IMR-90 (cell line): ENCODE data around the gene AUH.

Experiments used
- BHLHE40 ChIP-seq: fragments of 150-350 bp; IDR thresholded peaks from 2 replicates; pipeline ENCODE4 v1.6.1; 2016; ENCODE audit warnings: mild to moderate bottlenecking, low read depth, low read length
- CEBPB ChIP-seq: IDR thresholded peaks from 2 replicates; pipeline ENCODE4 v1.6.1; 2012; ENCODE audit warnings: low read depth, low read length, improper control_type of control experiment
- FOS ChIP-seq: fragments of 150-350 bp; IDR thresholded peaks from 2 replicates; pipeline ENCODE4 v1.6.1; 2016; ENCODE audit warnings: low read depth, low read length
- MAFK ChIP-seq: IDR thresholded peaks from 2 replicates; pipeline ENCODE4 v1.6.1; 2012; ENCODE audit warnings: low read depth, low read length, improper control_type of control experiment
- MAZ ChIP-seq: IDR thresholded peaks from 2 replicates; pipeline ENCODE4 v1.6.1; 2012; ENCODE audit warnings: low read depth, mild to moderate bottlenecking, low read length, improper control_type of control experiment, moderate library complexity, borderline replicate concordance
- MXI1 ChIP-seq: IDR thresholded peaks from 2 replicates; pipeline ENCODE4 v1.6.1; 2012; ENCODE audit warnings: low read depth, mild to moderate bottlenecking, low read length, moderate library complexity, borderline replicate concordance
- POLR2A ChIP-seq: IDR thresholded peaks from 2 replicates; pipeline ENCODE4 v1.6.1; 2012; ENCODE audit warnings: mild to moderate bottlenecking, low read depth, low read length
- RAD21 ChIP-seq: IDR thresholded peaks from 2 replicates; pipeline ENCODE4 v1.6.1; 2012; ENCODE audit warnings: low read length, improper control_type of control experiment
- RCOR1 ChIP-seq: IDR thresholded peaks from 2 replicates; pipeline ENCODE4 v1.6.1; 2012; ENCODE audit warnings: mild to moderate bottlenecking, low read length, improper control_type of control experiment; ENCODE audit not compliant: insufficient replicate concordance
- RFX5 ChIP-seq: IDR thresholded peaks from 2 replicates; pipeline ENCODE4 v1.8.0; 2012; ENCODE audit warnings: low read depth, mild to moderate bottlenecking, low read length, moderate library complexity
- SMC3 ChIP-seq: fragments of 150-350 bp; IDR thresholded peaks from 2 replicates; pipeline ENCODE4 v1.6.1; 2016; ENCODE audit warnings: low read depth, mild to moderate bottlenecking, antibody characterized with exemption, low read length, moderate library complexity
- USF2 ChIP-seq: fragments of 150-350 bp; IDR thresholded peaks from 2 replicates; pipeline ENCODE4 v1.6.1; 2017; ENCODE audit warnings: mild to moderate bottlenecking, antibody characterized with exemption, low read length, low read depth
- TF ChIP-seq, protein P1 (sequence below): conservative IDR thresholded peaks from 2 replicates; pipeline ENCODE4 v1.5.1; 2012; ENCODE audit warnings: mild to moderate bottlenecking, low read depth, low read length, improper control_type of control experiment

DNA sequence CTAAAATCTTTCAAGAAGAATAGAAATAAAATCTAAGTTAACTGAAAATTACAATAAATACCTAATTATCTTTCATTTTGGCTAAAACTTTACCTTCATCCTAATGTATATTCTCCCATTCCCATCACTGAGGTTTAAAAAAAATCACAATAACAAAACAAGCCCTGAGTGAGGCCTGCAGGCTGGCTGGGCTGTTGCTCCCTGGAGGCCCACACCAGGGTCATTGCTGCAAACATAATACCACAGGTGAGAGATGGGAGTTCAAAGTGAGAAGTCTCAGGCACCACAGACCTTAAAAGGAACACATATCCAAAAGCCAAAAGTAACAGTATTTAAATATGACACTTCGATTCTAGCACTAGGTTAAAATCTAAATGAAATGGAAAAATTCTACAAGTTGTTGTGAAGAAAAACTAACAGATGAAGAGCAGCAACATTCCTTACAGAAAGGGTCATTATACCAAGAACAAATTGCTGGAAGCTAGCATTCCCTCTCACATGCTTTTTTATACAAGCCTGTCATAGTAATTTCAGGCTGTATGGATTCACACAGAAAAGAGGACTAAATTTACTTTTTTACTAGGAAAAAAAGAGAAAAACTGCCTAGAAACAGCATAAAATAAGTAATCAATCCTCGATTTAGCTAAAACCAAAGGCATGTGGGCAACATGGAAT lies 57.8 kb downstream of the AUH start:
- TF ChIP-seq, protein P1, sequence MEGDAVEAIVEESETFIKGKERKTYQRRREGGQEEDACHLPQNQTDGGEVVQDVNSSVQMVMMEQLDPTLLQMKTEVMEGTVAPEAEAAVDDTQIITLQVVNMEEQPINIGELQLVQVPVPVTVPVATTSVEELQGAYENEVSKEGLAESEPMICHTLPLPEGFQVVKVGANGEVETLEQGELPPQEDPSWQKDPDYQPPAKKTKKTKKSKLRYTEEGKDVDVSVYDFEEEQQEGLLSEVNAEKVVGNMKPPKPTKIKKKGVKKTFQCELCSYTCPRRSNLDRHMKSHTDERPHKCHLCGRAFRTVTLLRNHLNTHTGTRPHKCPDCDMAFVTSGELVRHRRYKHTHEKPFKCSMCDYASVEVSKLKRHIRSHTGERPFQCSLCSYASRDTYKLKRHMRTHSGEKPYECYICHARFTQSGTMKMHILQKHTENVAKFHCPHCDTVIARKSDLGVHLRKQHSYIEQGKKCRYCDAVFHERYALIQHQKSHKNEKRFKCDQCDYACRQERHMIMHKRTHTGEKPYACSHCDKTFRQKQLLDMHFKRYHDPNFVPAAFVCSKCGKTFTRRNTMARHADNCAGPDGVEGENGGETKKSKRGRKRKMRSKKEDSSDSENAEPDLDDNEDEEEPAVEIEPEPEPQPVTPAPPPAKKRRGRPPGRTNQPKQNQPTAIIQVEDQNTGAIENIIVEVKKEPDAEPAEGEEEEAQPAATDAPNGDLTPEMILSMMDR: no peak
- TF ChIP-seq POLR2A: no peak
- TF ChIP-seq RAD21: no peak
- no peak for TF ChIP-seq USF2
- no peak for TF ChIP-seq CEBPB
- TF ChIP-seq RFX5: no peak
- TF ChIP-seq RCOR1: no peak
- no peak for TF ChIP-seq BHLHE40
- no peak for TF ChIP-seq MXI1
- no peak for TF ChIP-seq SMC3
- no peak for TF ChIP-seq FOS
- TF ChIP-seq MAZ: no peak
- TF ChIP-seq MAFK: no peak
